ENCODE results near the gene ARVCF. TPM values are rescaled to one million over a fixed set of nuclear protein-coding genes. Genes with fewer than 3 reads are reported as not detected.

The ARVCF gene
- total and polyA plus RNA-seq, 9 of the 15 experiments (the other 6 are each of a cell fraction or from before 2014, with no cell fraction given), result 0.03 to 97.4 (median 15.6) TPM

DNA sequence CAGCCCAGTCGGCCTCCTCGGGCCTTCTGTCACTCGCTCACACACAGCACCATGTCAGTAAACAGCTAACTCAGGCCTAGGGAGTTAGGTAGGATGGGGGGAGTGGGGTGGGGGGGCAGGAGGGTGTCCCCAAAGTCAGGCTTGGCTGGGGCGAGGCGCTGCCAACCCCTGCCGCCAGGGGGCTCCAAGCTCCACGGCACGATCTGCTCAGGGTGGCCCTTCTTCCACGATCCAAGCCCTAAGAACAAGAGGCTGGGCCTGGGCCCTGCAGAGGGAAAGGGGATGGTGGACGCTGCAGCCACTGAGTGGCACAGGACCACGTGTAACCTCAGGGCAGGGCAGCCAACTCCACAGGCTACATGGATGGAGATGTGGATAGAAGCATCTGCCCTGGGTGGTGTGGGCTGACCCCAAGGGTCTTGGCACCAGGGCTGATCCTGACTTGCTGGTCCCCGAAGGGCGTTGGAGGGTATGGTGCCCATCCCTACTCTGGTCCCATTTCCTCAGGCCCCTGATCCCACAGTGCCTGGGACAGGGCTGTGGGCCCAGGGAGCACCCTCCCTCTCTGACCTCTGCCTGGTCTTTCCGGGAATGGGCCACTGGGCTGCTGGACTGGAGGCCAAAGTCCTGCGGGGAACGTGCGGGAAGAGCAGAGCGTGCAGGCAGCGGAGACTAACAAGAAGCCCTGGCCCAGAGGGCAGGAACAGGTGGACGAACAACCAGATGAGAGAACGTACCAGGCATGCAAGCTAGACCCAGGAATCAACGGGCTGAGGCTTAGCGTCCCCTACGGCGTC, 45.9 kb downstream of the ARVCF start (continued):
- TF ChIP-seq ERF (CRISPR knock-in tag; IDR thresholded peaks at IDR 0.05), result peak; percentile 62; the same call in 1 of the 2 replicates
- TF ChIP-seq MBD2 (IDR thresholded peaks at IDR 0.05; ENCODE audit: borderline replicate concordance, low read depth), result no peak
- TF ChIP-seq SMAD1 (IDR thresholded peaks at IDR 0.05; ENCODE audit: low read depth, low read length, partially characterized antibody), result no peak
- no peak for TF ChIP-seq FOSL1 (tag; conservative IDR thresholded peaks at IDR 0.05)
- TF ChIP-seq CREBBP (IDR thresholded peaks at IDR 0.05; ENCODE audit: low read depth, low read length), result no peak
- no peak for TF ChIP-seq NFE2L1 (tag; IDR thresholded peaks at IDR 0.05; ENCODE audit: borderline replicate concordance, low read depth)
- TF ChIP-seq, protein P1, sequence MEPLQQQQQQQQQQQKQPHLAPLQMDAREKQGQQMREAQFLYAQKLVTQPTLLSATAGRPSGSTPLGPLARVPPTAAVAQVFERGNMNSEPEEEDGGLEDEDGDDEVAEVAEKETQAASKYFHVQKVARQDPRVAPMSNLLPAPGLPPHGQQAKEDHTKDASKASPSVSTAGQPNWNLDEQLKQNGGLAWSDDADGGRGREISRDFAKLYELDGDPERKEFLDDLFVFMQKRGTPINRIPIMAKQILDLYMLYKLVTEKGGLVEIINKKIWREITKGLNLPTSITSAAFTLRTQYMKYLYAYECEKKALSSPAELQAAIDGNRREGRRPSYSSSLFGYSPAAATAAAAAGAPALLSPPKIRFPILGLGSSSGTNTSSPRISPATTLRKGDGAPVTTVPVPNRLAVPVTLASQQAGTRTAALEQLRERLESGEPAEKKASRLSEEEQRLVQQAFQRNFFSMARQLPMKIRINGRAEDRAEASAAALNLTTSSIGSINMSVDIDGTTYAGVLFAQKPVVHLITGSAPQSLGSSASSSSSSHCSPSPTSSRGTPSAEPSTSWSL (CRISPR knock-in tag; IDR thresholded peaks at IDR 0.05; ENCODE audit: borderline replicate concordance), result peak; percentile 95; the same call in 1 of the 2 replicates
- 0 out of 4 replicates have a peak, but pooled peaks of 1 of the 2 experiments have one; percentile 42 for TF ChIP-seq KDM4B (IDR thresholded peaks at IDR 0.05; ENCODE audit: borderline replicate concordance in 2 of 2, low read depth in 1 of 2)
- TF ChIP-seq NONO (IDR thresholded peaks at IDR 0.05; ENCODE audit: low read depth in 2 of 2, low read length in 1 of 2), result no peak
- TF ChIP-seq NFYB (IDR thresholded peaks at IDR 0.05; ENCODE audit: extremely low read depth, insufficient read length), result no peak
- peak; percentile 44; the same call in 1 of the 2 replicates for TF ChIP-seq HDAC2 (IDR thresholded peaks at IDR 0.05)
- TF ChIP-seq TEAD1 (CRISPR knock-in tag; IDR thresholded peaks at IDR 0.05), result peak in 1 of 2 experiments; percentile 75; a peak in 2 of 4 replicates
- no peak for TF ChIP-seq ZNF12 (CRISPR knock-in tag; IDR thresholded peaks at IDR 0.05)
- TF ChIP-seq HNRNPL (IDR thresholded peaks at IDR 0.05; ENCODE audit: low read depth, low read length), result no peak
- TF ChIP-seq, protein P2, sequence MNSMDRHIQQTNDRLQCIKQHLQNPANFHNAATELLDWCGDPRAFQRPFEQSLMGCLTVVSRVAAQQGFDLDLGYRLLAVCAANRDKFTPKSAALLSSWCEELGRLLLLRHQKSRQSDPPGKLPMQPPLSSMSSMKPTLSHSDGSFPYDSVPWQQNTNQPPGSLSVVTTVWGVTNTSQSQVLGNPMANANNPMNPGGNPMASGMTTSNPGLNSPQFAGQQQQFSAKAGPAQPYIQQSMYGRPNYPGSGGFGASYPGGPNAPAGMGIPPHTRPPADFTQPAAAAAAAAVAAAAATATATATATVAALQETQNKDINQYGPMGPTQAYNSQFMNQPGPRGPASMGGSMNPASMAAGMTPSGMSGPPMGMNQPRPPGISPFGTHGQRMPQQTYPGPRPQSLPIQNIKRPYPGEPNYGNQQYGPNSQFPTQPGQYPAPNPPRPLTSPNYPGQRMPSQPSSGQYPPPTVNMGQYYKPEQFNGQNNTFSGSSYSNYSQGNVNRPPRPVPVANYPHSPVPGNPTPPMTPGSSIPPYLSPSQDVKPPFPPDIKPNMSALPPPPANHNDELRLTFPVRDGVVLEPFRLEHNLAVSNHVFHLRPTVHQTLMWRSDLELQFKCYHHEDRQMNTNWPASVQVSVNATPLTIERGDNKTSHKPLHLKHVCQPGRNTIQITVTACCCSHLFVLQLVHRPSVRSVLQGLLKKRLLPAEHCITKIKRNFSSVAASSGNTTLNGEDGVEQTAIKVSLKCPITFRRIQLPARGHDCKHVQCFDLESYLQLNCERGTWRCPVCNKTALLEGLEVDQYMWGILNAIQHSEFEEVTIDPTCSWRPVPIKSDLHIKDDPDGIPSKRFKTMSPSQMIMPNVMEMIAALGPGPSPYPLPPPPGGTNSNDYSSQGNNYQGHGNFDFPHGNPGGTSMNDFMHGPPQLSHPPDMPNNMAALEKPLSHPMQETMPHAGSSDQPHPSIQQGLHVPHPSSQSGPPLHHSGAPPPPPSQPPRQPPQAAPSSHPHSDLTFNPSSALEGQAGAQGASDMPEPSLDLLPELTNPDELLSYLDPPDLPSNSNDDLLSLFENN (IDR thresholded peaks at IDR 0.05; ENCODE audit: low read depth in 2 of 2, low read length in 2 of 2), result peak in 1 of 2 experiments; percentile 59; a peak in 1 of 4 replicates
- TF ChIP-seq, protein P3, sequence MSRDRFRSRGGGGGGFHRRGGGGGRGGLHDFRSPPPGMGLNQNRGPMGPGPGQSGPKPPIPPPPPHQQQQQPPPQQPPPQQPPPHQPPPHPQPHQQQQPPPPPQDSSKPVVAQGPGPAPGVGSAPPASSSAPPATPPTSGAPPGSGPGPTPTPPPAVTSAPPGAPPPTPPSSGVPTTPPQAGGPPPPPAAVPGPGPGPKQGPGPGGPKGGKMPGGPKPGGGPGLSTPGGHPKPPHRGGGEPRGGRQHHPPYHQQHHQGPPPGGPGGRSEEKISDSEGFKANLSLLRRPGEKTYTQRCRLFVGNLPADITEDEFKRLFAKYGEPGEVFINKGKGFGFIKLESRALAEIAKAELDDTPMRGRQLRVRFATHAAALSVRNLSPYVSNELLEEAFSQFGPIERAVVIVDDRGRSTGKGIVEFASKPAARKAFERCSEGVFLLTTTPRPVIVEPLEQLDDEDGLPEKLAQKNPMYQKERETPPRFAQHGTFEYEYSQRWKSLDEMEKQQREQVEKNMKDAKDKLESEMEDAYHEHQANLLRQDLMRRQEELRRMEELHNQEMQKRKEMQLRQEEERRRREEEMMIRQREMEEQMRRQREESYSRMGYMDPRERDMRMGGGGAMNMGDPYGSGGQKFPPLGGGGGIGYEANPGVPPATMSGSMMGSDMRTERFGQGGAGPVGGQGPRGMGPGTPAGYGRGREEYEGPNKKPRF (IDR thresholded peaks at IDR 0.05; ENCODE audit: low read depth, low read length), result no peak
- no peak for TF ChIP-seq XRCC3 (IDR thresholded peaks at IDR 0.05)

Data from K562 (cell line).